GM21737 (cell line): ENCODE measurements around the gene ADAMTSL1.
A peak's percentile ranks its signal among the peaks of the same experiment; 100 is the strongest.

Experiments used
- ATAC-seq: cut with Tn5 transposase; IDR thresholded peaks from one replicate; pipeline ENCODE4 v1.9.1; 2021; ENCODE audit warnings: mild to moderate bottlenecking, moderate library complexity; ENCODE audit not compliant: unreplicated experiment

The ADAMTSL1 gene

GRCh38 chr9:18766989-18767550 is 293.1 kb downstream of the ADAMTSL1 start:
- no peak for ATAC-seq

- ATAC-seq, result peak; percentile 72
These were observed 295.1 kb downstream of the ADAMTSL1 start for GRCh38 chr9:18768951-18769622.

- no peak for ATAC-seq
These were observed 296.4 kb downstream of the ADAMTSL1 start for GRCh38 chr9:18770131-18770908.

- ATAC-seq, result no peak
These were observed 297.1 kb downstream of the ADAMTSL1 start for GRCh38 chr9:18771011-18771410.

- ATAC-seq, result no peak
These were observed 297.8 kb downstream of the ADAMTSL1 start for GRCh38 chr9:18771763-18772162.

- no peak for ATAC-seq
These were observed 301.3 kb downstream of the ADAMTSL1 start for GRCh38 chr9:18775241-18775640.

- ATAC-seq, result no peak
These were observed 302.0 kb downstream of the ADAMTSL1 start for GRCh38 chr9:18775930-18776329.

- ATAC-seq, result no peak
These were observed 303.2 kb downstream of the ADAMTSL1 start for GRCh38 chr9:18776836-18777820.

GRCh38 chr9:18778147-18778546 is 304.2 kb downstream of the ADAMTSL1 start:
- no peak for ATAC-seq

- no peak for ATAC-seq
These were observed 304.9 kb downstream of the ADAMTSL1 start for GRCh38 chr9:18778846-18779245.

- no peak for ATAC-seq
These were observed 310.0 kb downstream of the ADAMTSL1 start for GRCh38 chr9:18783909-18784308.

GRCh38 chr9:18785604-18786003 is 311.7 kb downstream of the ADAMTSL1 start:
- ATAC-seq, result no peak

GRCh38 chr9:18786196-18786595 is 312.2 kb downstream of the ADAMTSL1 start:
- ATAC-seq, result no peak

- no peak for ATAC-seq
These were observed 313.1 kb downstream of the ADAMTSL1 start for GRCh38 chr9:18786911-18787650.

- ATAC-seq, result no peak
These were observed 314.3 kb downstream of the ADAMTSL1 start for GRCh38 chr9:18788256-18788655.

GRCh38 chr9:18791074-18791473 is 317.1 kb downstream of the ADAMTSL1 start:
- ATAC-seq, result no peak

- ATAC-seq, result no peak
These were observed 319.2 kb downstream of the ADAMTSL1 start for GRCh38 chr9:18793122-18793521.

- ATAC-seq, result no peak
These were observed 322.2 kb downstream of the ADAMTSL1 start for GRCh38 chr9:18795947-18796671.

GRCh38 chr9:18796696-18797270 is 322.8 kb downstream of the ADAMTSL1 start:
- ATAC-seq, result no peak
